ENCODE measurements around the gene PPFIBP1. TPM values are rescaled to one million over a fixed set of nuclear protein-coding genes. Genes with fewer than 3 reads are reported as not detected.

The PPFIBP1 gene
- total and polyA plus RNA-seq, 12 donors, result 9.6 to 123 (median 74.3) TPM

DNA sequence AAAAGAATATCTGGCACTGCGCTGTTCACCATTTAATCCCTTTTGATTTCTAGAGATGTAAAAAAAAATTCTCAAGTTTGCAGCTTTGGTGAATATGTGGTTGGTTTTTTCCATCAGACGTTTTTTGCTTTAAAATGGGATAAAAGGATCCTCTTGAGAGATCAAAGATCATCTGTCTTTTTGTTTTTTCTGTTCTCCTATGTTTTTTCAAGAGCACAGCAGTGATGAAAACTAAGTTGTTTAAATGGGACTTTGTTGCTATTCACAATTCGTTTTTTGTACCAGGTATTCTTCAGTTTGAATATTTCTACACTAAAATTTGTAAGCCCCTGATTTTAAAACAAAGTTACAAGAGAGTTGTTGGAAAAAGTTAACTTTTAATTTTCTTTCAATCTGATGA lies 142.5 kb downstream of the PPFIBP1 start:
- intact Hi-C loops (cut with DNase I), result no loop called here
- Histone ChIP-seq H3K4me3 (no peak overlapping the region), H3K27me3 (no peaks in the 10 kb centered on the region), H3K36me3 (replicated peaks in 1 of 2) (peaks cover 0 to 17% of the 10 kb centered on the region in 2 donors), H3K9me3 (replicated peaks in 1 of 3) (no peaks in the 10 kb centered on the region), H3K4me1 (replicated peaks in 1 of 2) (no peaks in the 10 kb centered on the region), H3K27ac (no peak overlapping the region)
- TF ChIP-seq, protein P1, sequence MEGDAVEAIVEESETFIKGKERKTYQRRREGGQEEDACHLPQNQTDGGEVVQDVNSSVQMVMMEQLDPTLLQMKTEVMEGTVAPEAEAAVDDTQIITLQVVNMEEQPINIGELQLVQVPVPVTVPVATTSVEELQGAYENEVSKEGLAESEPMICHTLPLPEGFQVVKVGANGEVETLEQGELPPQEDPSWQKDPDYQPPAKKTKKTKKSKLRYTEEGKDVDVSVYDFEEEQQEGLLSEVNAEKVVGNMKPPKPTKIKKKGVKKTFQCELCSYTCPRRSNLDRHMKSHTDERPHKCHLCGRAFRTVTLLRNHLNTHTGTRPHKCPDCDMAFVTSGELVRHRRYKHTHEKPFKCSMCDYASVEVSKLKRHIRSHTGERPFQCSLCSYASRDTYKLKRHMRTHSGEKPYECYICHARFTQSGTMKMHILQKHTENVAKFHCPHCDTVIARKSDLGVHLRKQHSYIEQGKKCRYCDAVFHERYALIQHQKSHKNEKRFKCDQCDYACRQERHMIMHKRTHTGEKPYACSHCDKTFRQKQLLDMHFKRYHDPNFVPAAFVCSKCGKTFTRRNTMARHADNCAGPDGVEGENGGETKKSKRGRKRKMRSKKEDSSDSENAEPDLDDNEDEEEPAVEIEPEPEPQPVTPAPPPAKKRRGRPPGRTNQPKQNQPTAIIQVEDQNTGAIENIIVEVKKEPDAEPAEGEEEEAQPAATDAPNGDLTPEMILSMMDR (IDR thresholded peaks at IDR 0.05), result no peak
- TF ChIP-seq POLR2A (IDR thresholded peaks at IDR 0.05), result no peak
- 49 to 70% (median 58%) methylated on average over 3 of the region's 3 CpGs for WGBS, 4 donors
- no peak for DNase-seq

DNA sequence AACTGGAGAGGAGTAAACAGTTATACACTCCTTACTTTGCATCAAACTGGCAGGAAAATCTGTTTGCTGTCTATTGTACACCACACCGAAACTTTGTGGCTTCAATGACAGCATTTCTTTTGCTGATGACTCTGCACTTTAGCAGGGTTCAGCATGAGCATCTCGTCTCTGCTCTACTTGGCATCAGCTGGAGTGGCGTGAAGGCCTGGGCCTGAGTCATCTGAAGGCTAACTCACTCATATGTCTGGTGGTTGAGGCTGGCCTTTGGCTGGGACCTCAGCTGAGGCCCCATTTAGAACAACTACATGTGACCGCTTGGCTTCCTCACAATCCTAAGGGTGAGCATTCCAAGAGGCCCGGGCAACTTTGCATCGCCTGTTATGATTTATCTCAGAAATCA lies 143.5 kb downstream of the PPFIBP1 start:
- intact Hi-C loops (cut with DNase I), result no loop called here
- Histone ChIP-seq H3K4me1 (replicated peaks in 1 of 2) (no peaks in the 10 kb centered on the region), H3K9me3 (replicated peaks in 1 of 3) (no peaks in the 10 kb centered on the region), H3K27me3 (no peaks in the 10 kb centered on the region), H3K36me3 (replicated peaks in 1 of 2) (peaks cover 0 to 20% of the 10 kb centered on the region in 2 donors), H3K27ac (no peak overlapping the region), H3K4me3 (no peak overlapping the region)
- TF ChIP-seq, protein P1 (IDR thresholded peaks at IDR 0.05), result no peak
- TF ChIP-seq POLR2A (IDR thresholded peaks at IDR 0.05), result no peak
- DNase-seq, result peak; percentile 28 to 64 (median 61)
- 47 to 95% (median 72%) methylated on average over 3 to 6 of the region's 6 CpGs for WGBS, 4 donors

DNA sequence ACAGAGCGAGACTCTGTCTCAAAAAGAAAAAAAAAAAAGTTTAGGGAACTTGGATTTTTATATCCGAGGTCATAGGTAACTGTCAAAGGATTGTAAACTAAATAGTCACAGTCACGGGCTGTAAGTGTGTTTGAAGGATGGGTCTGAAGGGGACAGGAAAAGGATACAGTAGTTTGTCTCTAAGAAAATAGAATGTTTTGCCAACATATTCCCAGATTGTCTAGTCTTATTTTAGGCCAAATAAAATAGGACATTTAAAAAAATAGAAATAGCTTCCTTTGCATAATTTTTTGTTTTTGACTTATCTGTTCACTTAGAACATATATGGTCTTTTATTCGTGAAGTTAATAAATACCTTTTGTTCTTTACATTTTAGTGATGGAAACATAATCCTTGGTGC lies 148.0 kb downstream of the PPFIBP1 start:
- WGBS, 4 donors, result 61 to 83% (median 68%) methylated on average over 4 of the region's 4 CpGs
- Histone ChIP-seq H3K27ac (peak overlapping the region in 1 of 5 donors; percentile 42), H3K27me3 (no peaks in the 10 kb centered on the region), H3K4me3 (no peak overlapping the region), H3K4me1 (replicated peaks in 1 of 2) (no peaks in the 10 kb centered on the region), H3K9me3 (replicated peaks in 1 of 3) (no peaks in the 10 kb centered on the region), H3K36me3 (replicated peaks in 1 of 2) (peaks cover 0 to 14% of the 10 kb centered on the region in 2 donors)
- no peak for DNase-seq
- no peak for TF ChIP-seq POLR2A (IDR thresholded peaks at IDR 0.05)
- TF ChIP-seq, protein P1 (IDR thresholded peaks at IDR 0.05), result no peak
- intact Hi-C loops (cut with DNase I), result no loop called here

GRCh38 chr12:27672643-27673042 lies 148.6 kb downstream of the PPFIBP1 start:
- TF ChIP-seq, protein P1 (IDR thresholded peaks at IDR 0.05), result no peak
- no peak for TF ChIP-seq POLR2A (IDR thresholded peaks at IDR 0.05)
- Histone ChIP-seq H3K36me3 (replicated peaks in 1 of 2) (peaks cover 0 to 20% of the 10 kb centered on the region in 2 donors), H3K27me3 (no peaks in the 10 kb centered on the region), H3K4me3 (no peak overlapping the region), H3K9me3 (replicated peaks in 1 of 3) (no peaks in the 10 kb centered on the region), H3K4me1 (replicated peaks in 1 of 2) (no peaks in the 10 kb centered on the region), H3K27ac (no peak overlapping the region)
- DNase-seq, result no peak
- WGBS, 4 donors, result 56 to 83% (median 75%) methylated on average over 1 of the region's 1 CpG
- intact Hi-C loops (cut with DNase I), result no loop called here
